ENCODE measurements around the gene TMEM151B.
A peak's percentile ranks its signal among the peaks of the same experiment; 100 is the strongest.

Gene TMEM151B

DNA sequence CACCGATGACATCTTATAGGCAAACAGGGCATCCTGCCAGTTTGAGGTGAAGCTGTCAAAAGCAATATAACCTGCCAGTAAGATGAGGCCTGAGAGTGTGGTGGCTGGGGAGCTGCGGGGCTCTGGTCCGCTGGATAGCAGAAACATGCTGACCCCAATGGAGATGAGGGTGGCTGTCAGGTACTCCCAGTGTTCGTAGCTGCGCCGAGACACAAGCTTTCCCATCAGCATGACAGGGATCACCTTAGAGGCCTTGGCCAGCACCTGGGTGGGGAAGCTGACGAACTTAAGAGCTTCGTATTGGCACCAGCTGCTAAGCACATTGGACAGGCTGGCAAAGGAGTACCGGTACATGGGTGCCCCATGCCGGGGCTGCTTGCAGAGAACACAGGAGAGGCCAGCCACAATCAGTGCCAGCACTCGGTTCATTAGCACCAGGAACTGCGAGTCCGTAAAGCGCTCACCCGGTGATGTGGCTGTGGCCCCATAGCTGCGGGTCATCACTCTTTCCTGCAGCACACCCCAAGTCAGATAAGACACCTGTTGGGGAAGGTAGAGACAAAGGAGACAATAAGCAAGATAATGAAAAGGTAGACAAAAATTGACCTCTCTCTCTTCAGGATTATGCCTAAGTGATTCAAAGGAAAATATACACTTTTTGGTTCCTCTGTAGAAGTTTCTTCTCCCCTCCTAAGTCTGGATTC lies 15.0 kb upstream of the TMEM151B start:
- peak overlapping the region; percentile 95 for H3K27ac ChIP-seq
- TF ChIP-seq, protein P1, sequence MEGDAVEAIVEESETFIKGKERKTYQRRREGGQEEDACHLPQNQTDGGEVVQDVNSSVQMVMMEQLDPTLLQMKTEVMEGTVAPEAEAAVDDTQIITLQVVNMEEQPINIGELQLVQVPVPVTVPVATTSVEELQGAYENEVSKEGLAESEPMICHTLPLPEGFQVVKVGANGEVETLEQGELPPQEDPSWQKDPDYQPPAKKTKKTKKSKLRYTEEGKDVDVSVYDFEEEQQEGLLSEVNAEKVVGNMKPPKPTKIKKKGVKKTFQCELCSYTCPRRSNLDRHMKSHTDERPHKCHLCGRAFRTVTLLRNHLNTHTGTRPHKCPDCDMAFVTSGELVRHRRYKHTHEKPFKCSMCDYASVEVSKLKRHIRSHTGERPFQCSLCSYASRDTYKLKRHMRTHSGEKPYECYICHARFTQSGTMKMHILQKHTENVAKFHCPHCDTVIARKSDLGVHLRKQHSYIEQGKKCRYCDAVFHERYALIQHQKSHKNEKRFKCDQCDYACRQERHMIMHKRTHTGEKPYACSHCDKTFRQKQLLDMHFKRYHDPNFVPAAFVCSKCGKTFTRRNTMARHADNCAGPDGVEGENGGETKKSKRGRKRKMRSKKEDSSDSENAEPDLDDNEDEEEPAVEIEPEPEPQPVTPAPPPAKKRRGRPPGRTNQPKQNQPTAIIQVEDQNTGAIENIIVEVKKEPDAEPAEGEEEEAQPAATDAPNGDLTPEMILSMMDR (conservative IDR thresholded peaks at IDR 0.05): no peak

DNA sequence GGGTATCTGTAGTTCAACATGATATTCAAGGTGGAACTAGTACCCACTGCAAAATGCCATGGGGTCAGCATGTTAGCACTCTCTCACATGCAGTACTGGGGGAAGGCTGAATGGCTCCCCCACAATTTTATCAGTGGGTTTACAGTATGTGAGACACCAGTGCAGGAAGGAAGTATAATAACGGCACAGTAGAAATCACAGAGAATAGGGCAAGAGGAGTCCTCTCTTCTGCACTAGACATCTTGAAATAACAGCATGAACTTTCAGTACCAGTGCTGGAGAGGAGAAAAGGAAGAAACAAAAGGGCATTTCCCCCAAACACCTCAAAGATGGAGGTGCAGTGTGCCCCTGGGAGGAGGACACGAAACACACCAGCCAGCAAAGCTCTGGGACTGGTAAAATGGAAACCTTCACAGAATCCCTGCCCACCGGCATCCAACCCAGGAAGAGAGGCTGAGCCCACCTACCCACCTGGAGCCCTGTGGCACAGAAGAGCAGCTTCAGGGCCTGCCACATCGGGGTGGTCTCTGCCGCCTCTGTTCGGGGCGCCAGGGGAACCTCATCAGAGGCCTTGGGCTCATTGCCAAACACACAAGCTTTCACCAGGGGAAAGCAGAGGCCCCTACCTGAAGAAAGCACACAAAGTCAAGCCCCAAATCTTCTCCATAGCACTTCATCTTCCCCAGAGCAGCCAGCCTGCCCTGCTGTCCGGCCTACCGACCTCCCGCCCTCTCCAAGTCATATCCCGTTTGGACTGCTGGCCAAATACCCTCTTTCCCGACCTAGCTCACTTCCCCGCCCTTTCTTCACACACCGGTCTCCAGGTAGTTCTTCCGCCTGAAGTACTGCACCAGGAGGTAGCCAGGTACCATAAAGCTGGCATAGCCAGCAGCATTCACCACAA lies 14.1 kb upstream of the TMEM151B start:
- TF ChIP-seq, protein P1 (conservative IDR thresholded peaks at IDR 0.05): no peak
- H3K27ac ChIP-seq: peak overlapping the region; percentile 95

DNA sequence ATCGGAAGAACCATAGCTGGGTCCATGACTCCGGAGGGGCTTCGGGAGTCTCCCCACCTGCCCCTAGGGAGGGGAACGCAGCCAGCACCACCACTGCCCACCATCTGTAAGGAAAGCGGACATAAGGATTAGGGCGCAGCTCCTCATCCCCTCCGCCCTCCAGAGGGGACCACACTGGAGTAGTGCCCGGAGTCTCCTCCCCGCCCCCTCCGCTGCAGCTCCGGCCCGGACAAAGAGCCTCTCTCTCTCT lies 13.6 kb upstream of the TMEM151B start:
- peak overlapping the region; percentile 95 for H3K27ac ChIP-seq
- TF ChIP-seq, protein P1 (conservative IDR thresholded peaks at IDR 0.05): no peak

DNA sequence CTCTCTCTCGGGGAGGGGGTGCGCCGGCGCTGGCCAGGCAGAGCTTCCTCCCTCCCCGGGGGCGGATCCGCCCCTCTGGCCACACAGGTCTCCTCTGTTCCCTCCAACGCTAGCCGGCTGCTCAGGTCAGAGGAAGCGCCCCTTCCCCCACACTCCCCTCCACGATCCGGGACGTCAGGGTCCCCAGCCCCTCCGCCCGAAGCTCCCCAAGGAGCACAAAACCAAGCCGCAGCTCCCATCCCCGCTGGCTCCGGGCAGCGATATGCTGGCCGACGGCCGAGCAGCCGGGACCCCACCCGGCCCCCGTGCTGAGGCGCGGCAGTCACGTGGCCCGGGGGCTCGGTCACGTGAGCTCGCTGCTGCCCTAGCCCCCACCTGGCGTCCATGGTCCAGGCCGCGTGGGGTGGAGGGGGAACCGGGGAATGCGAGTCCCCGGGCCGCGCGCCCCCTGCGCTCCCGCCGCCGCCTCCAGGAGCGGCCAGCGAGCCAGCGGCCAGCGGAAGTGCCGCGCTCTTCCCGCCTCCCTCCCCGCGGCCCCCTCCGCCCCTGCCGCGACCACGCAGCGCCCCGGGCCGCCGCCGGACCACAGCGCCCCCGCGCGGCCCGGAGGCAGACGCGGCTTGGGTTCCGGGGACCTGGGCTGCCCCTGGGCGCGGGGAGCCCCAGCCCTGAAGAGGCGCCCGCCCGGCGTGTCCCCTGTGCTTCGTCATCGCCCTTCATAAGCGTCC lies 13.1 kb upstream of the TMEM151B start, which contains the start of gene SLC35B2:
TSS of gene SLC35B2 (minus strand) at position 504 of the 728 bp plus-strand sequence. CDS start at position 386, 118 bp downstream.
- peak within 1 kb of the TSS; percentile 95 for H3K27ac ChIP-seq
- TF ChIP-seq, protein P1 (conservative IDR thresholded peaks at IDR 0.05): peak; percentile 99

DNA sequence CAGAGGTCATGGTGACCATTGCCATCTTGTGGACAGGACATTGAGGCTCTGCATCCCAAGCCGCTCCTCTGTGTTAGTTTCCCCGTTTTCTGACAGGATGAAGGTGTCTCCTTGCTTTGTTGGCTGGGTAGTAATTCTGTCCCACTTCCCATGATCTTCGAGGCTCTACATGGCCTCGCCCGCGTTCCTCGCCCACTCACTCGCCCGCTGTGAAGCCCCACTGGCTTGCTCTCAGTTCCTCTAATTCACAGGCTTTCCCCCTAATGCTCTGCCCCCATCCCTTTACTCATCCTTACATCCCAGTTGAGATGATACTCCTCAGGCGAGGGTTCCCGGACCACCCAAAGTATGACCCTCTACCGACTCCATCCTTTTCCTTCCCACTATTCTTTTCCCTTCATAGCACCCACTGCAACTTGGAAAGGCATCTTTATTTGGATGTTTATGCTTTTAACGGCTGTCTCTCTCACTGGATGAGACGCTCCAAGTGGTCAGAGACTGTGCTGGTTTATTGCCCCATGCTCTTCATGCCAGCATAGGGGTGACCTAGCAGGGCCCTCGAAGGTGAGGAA lies 12.4 kb upstream of the TMEM151B start:
- TF ChIP-seq, protein P1 (conservative IDR thresholded peaks at IDR 0.05): no peak; the same call in none of the 2 replicates
- H3K27ac ChIP-seq: peak overlapping the region; percentile 95

DNA sequence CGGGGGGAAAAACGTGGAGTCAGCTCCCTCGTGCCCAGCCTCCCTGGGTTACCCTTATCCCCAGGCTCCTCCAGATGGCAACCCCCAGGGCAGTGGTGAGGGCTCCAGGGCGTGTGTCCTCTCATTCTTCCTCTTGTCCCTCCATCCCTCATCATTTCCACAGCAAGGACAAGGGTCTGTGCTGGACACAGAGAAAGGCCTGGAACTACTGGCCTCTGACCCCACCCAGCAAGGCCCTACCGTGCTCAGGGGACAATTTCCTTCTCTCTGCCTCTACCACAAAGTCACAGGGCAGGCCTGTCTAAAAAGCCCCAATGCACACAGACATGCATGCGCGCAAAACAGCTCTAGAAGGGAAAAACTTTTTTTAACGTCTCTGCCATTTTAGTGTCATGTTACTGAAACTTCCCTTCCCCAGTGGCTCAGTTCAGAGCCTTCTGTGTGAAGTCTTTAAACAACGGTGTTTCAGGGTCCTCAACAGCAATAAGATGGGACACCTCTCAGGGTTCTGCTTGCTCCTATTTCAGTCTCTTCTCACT lies 11.9 kb upstream of the TMEM151B start:
- TF ChIP-seq, protein P1 (conservative IDR thresholded peaks at IDR 0.05): no peak
- H3K27ac ChIP-seq: peak overlapping the region; percentile 95; the same call in 1 of the 2 replicates

Measured in VCaP (cell line).